GM13977 (cell line): ENCODE results near the gene LRMDA.

Experiments used
- DNase-seq: peaks from one replicate; pipeline ENCODE4 v3.0.0; 2012; ENCODE audit warnings: low spot score
- in situ Hi-C: fragments of 300-500 bp; cut with MboI; formaldehyde crosslinking; loops from one replicate; pipeline ENCODE4 v1.12.0; 2022; ENCODE audit warnings: low sequenced_read_pairs, low pct_unique_long_range_greater_than_20kb, mixed read lengths, inconsistent platforms; ENCODE audit not compliant: unreplicated experiment
- TF ChIP-seq, protein P1 (sequence below): IDR thresholded peaks from 2 replicates; pipeline ENCODE4 v1.5.1; 2012; ENCODE audit warnings: mild to moderate bottlenecking, control low read depth; ENCODE audit not compliant: insufficient read depth; ENCODE audit errors: extremely low read depth, missing control alignments

The LRMDA gene

DNA sequence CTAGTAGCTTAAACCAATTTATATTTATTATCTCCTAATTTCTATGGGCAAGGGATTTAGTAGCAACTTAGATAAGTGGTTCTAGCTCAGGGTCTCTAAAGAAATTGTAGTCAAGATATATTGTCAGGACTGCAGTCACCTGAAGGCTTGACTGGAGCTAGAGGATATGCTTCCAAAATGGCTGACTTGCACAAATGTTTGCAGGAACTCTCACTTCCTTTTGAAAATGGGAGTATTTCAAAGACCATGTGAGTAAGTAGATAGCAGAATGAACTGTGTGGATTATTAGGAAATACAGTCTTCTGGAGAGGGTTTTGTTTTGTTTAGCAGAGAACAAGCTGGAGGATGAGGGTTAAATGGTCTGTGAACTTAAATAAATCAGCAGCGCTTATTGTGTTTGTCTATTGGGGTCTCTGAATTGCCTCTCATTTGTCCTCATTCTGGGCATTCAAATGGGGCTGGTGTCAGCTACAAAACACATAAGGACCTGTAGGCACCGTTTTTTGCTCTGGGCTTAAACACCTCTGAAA lies 524.6 kb downstream of the LRMDA start:
- in situ Hi-C loops, result no loop called here
- DNase-seq, result no peak
- TF ChIP-seq, protein P1, sequence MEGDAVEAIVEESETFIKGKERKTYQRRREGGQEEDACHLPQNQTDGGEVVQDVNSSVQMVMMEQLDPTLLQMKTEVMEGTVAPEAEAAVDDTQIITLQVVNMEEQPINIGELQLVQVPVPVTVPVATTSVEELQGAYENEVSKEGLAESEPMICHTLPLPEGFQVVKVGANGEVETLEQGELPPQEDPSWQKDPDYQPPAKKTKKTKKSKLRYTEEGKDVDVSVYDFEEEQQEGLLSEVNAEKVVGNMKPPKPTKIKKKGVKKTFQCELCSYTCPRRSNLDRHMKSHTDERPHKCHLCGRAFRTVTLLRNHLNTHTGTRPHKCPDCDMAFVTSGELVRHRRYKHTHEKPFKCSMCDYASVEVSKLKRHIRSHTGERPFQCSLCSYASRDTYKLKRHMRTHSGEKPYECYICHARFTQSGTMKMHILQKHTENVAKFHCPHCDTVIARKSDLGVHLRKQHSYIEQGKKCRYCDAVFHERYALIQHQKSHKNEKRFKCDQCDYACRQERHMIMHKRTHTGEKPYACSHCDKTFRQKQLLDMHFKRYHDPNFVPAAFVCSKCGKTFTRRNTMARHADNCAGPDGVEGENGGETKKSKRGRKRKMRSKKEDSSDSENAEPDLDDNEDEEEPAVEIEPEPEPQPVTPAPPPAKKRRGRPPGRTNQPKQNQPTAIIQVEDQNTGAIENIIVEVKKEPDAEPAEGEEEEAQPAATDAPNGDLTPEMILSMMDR, result no peak

DNA sequence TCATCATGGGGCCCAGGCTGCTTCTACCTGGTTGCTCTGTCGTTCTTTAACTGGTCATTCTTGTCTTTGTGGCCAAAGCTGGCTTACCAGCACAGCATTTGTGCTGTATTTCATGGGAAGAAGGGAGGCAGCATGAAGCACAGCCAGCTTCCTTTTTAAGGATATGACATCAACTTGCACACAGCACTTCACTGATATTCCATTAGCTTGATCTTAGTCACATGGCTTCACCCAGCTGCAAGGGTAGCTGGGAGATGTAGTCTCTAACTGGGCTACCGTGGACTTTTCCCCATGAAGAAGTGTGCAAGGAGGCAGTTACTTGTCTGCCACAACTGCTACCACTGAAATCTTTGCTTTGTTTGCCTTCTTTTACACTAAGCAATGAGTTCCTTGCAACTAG lies 525.2 kb downstream of the LRMDA start:
- TF ChIP-seq, protein P1, result no peak
- in situ Hi-C loops, result no loop called here
- DNase-seq, result no peak

DNA sequence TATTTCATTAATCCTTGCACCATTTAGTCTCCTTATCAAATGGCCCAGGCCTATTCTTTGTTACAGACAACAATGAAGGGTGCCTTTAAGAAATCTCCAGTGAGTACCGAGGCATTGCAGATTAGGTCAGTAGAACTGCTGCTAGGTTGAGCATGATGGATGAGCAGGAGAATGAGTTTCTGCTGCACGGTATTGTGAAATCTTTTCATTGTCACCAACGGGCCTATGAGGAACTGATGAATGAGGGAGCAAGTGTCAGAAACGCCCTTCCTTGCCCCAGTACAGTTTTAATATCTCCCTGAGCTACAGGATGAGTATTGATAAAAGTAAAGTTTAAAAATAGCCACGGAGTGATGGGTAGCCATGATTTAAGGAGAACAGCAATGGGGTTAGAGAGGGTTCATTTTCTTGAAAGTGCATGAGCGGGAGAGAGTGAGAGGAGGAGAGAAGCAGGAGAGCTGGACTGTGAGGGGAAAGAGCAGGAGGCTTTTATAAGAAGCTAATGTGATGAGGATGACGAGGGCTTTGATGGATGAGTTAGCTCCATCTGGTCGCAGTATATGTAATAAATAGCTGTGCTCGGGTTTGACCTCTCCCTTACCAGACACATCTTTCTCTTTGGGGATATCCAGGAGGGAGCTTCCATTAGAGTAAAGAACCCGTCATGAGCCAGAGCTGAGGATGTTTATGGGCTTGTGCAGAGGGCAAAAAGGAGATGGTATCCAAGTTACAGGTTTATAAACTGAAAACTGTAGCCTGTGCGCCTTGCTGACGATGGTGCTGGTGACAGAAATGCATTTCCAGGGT lies 526.1 kb downstream of the LRMDA start:
- in situ Hi-C loops, result no loop called here
- no peak for DNase-seq
- TF ChIP-seq, protein P1, result no peak

DNA sequence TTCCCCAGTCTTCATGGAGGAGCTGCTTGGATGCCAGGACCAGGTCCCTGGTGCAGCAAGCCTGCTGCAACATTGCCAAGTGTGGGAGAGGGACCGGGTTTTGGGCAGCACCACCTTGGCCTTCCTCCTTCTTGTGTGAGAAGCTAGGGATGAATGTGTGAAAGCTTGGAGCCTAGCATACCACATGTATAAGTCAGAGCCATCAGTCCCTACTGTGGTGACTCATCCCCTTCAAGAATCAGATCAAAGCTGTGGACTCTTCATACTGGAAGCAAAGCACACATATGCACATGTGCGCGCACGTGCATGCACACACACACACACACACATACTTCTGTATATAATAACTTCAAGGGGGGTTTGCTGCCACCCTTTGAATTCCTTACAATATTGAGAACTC lies 527.8 kb downstream of the LRMDA start:
- in situ Hi-C loops, result no loop called here
- no peak for DNase-seq
- TF ChIP-seq, protein P1, result no peak

DNA sequence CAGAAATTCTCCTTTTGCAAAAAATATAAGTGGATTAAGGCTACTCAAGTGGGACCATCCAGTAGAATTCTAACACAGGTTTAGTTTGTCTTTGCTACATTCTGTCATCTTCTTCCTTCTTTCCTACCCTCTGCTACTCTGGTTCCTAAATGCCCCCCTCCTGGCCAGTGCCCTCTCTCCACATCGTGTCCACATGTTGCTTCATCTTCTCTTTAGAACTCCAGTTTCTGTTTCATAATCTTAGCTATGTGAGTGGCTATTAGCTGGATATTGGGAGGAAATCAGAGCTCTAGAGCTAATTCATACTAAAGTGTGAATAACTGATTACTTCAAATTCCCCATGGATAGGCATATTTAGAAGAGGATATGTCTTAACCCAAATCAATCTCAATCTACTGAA lies 528.5 kb downstream of the LRMDA start:
- in situ Hi-C loops, result no loop called here
- DNase-seq, result no peak
- TF ChIP-seq, protein P1, result no peak

DNA sequence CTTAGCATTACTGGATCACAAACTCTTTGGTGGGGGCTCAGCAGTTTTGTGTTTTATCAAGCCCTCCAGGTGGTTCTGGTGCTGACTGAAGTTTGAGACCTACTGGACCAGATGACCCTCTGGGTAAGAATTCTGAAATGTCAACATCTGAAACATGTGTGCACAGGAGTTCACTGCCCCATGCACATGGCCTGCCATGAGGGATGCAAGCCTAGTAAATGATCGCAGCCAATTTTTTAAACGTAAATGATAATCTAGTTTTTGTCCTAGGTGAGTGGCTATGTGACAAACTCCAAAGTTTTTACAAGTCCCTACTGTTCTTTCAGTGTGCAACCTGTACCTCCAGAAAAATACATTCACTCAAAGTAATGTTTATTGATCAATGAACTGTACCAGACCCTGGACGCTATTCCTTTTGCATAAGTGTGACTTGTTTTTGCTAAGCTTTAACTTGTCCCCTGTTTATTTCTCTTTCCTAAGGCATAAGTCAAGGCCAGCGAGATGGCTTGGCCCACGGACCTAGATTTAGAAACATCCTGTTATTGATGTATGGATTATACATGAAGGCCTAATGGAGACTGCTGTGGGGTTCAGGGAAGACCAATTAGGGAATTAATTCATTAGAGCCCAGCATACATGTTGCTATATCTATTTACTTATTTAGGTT lies 531.1 kb downstream of the LRMDA start:
- TF ChIP-seq, protein P1, result no peak
- no peak for DNase-seq
- in situ Hi-C loops, result no loop called here
